GM12878 (cell line): ENCODE data around the gene TPCN2. TPM values are rescaled to one million over a fixed set of nuclear protein-coding genes. Genes with fewer than 3 reads are reported as not detected.
A peak's percentile ranks its signal among the peaks of the same experiment; 100 is the strongest.

Source experiments
- BMI1 ChIP-seq: fragments of 450-650 bp; IDR thresholded peaks from 2 replicates; pipeline ENCODE4 v1.6.1; 2016; ENCODE audit warnings: mild to moderate bottlenecking, moderate library complexity, borderline replicate concordance
- CBX3 ChIP-seq: fragments of 200-600 bp; sonication (generic); IDR thresholded peaks from 2 replicates; pipeline ENCODE4 v1.6.1; 2016; ENCODE audit warnings: low read depth, borderline replicate concordance
- CREB1 ChIP-seq: IDR thresholded peaks from 2 replicates; pipeline ENCODE4 v1.6.1; 2012; ENCODE audit warnings: low read depth, mild to moderate bottlenecking, inconsistent platforms
- CREM ChIP-seq: IDR thresholded peaks from 2 replicates; pipeline ENCODE4 v1.6.1; 2014; ENCODE audit warnings: antibody characterized with exemption, low read depth
- DPF2 ChIP-seq: fragments of 450-650 bp; IDR thresholded peaks from 2 replicates; pipeline ENCODE4 v1.6.1; 2017; ENCODE audit warnings: mild to moderate bottlenecking
- GATAD2B ChIP-seq: fragments of 450-650 bp; conservative IDR thresholded peaks from 2 replicates; pipeline ENCODE4 v1.6.1; 2017; ENCODE audit warnings: low read depth, mild to moderate bottlenecking, moderate library complexity
- HCFC1 ChIP-seq: fragments of 150-350 bp; IDR thresholded peaks from 2 replicates; pipeline ENCODE4 v1.6.1; 2014; ENCODE audit warnings: low read length
- HSF1 ChIP-seq: fragments of 150-350 bp; IDR thresholded peaks from 2 replicates; pipeline ENCODE4 v1.6.1; 2014; ENCODE audit warnings: mild to moderate bottlenecking, low read depth, low read length
- IKZF2 ChIP-seq, 2 experiments: fragments of 450-650 bp; IDR thresholded peaks; 2 replicates each; pipeline ENCODE4 v1.6.1; 2017; ENCODE audit warnings: mild to moderate bottlenecking in 2 of 2, moderate library complexity in 2 of 2
- JUNB ChIP-seq: IDR thresholded peaks from 2 replicates; pipeline ENCODE4 v1.6.1; 2016; ENCODE audit warnings: antibody characterized with exemption, mild to moderate bottlenecking
- MEF2A ChIP-seq: IDR thresholded peaks from 2 replicates; pipeline ENCODE4 v1.6.1; 2011; ENCODE audit warnings: low read depth, mild to moderate bottlenecking, low read length, moderate library complexity; ENCODE audit not compliant: insufficient read depth
- NFXL1 ChIP-seq: fragments of 450-650 bp; IDR thresholded peaks from 2 replicates; pipeline ENCODE4 v1.6.1; 2017; ENCODE audit warnings: antibody characterized with exemption, mild to moderate bottlenecking, borderline replicate concordance
- NFYB ChIP-seq: IDR thresholded peaks from 2 replicates; pipeline ENCODE4 v1.6.1; 2011; ENCODE audit warnings: low read depth, mild to moderate bottlenecking, low read length, improper control_type of control experiment, moderate library complexity; ENCODE audit not compliant: insufficient read depth
- NR2F1 ChIP-seq: fragments of 450-650 bp; conservative IDR thresholded peaks from 2 replicates; pipeline ENCODE4 v1.6.1; 2017; ENCODE audit warnings: mild to moderate bottlenecking
- POLR2AphosphoS5 ChIP-seq: IDR thresholded peaks from 2 replicates; pipeline ENCODE4 v1.6.1; 2011; ENCODE audit warnings: mild to moderate bottlenecking, low read length, inconsistent platforms
- RELA ChIP-seq: fragments of 450-650 bp; IDR thresholded peaks from 2 replicates; pipeline ENCODE4 v1.8.0; 2014; ENCODE audit warnings: borderline replicate concordance; ENCODE audit not compliant: partially characterized antibody
- SUZ12 ChIP-seq: fragments of 200-600 bp; sonication (generic); IDR thresholded peaks from one replicate; pipeline ENCODE4 v1.6.1; 2018; ENCODE audit warnings: antibody characterized with exemption, mild to moderate bottlenecking; ENCODE audit not compliant: unreplicated experiment
- TCF3 ChIP-seq: IDR thresholded peaks from 2 replicates; pipeline ENCODE4 v1.6.1; 2012; ENCODE audit warnings: low read depth, mild to moderate bottlenecking, low read length, borderline replicate concordance; ENCODE audit not compliant: insufficient read depth
- TCF7 ChIP-seq: IDR thresholded peaks from 2 replicates; pipeline ENCODE4 v1.6.1; 2014; ENCODE audit warnings: antibody characterized with exemption, borderline replicate concordance
- ZBTB40 ChIP-seq: fragments of 450-650 bp; IDR thresholded peaks from 2 replicates; pipeline ENCODE4 v1.6.1; 2016; ENCODE audit warnings: mild to moderate bottlenecking, moderate library complexity, borderline replicate concordance
- ZNF687 ChIP-seq: fragments of 450-650 bp; IDR thresholded peaks from 2 replicates; pipeline ENCODE4 v1.6.1; 2017; ENCODE audit warnings: mild to moderate bottlenecking, moderate library complexity
- polyA plus RNA-seq, 11 experiments: library from polyadenylated mRNA; depleted of rRNA in 4 of 11; unstranded in 6 of 11; stranded (reverse) in 5 of 11; fragments of >200 nt; fragmentation: Nextera tagmentation in 4 of 11; fragmentation: Illumina TruSeq in 1 of 11; extraction: Ambion mirVana in 4 of 11; extraction: Trizol in 1 of 11; gene quantifications; 1 replicate in 1 of 11; 2 replicates in 10 of 11; pipeline versions ENCODE4 v1.2.1 to v1.2.3, GENCODE V29; 2011 to 2016; ENCODE audit warnings: inconsistent platforms in 2 of 11, missing spikeins in 2 of 11, low read depth in 1 of 11
- total RNA-seq, 4 experiments: library from RNA; depleted of rRNA in 3 of 4; stranded (reverse); fragments of >200 nt in 3 of 4; fragmentation: Illumina TruSeq in 1 of 4; extraction: Trizol in 1 of 4; gene quantifications; 2 replicates each; pipeline versions ENCODE4 v1.2.1 to v1.2.3, GENCODE V29; 2013 to 2021

The TPCN2 gene
- total and polyA plus RNA-seq, 10 of the 15 experiments (the other 5 are each of a cell fraction or from before 2014, with no cell fraction given), result 1.7 to 18.4 (median 8.4) TPM

- no peak for TF ChIP-seq ZBTB40
- TF ChIP-seq GATAD2B, result 0 out of 2 replicates have a peak, but pooled peaks have one; percentile 22
- TF ChIP-seq POLR2AphosphoS5, result 0 out of 2 replicates have a peak, but pooled peaks have one; percentile 4
- no peak for TF ChIP-seq CBX3
- TF ChIP-seq MEF2A, result 0 out of 2 replicates have a peak, but pooled peaks have one; percentile 22
- no peak; the same call in 1 of the 2 replicates for TF ChIP-seq NR2F1
- no peak for TF ChIP-seq BMI1
- TF ChIP-seq HSF1, result no peak
- TF ChIP-seq NFXL1, result no peak
- no peak for TF ChIP-seq TCF7
- 0 out of 2 replicates have a peak, but pooled peaks have one; percentile 61 for TF ChIP-seq TCF3
- no peak for TF ChIP-seq NFYB
- peak; percentile 54; the same call in 1 of the 2 replicates for TF ChIP-seq CREB1
- no peak for TF ChIP-seq JUNB
- TF ChIP-seq IKZF2 (IDR thresholded peaks at IDR 0.05), result peak in 1 of 2 experiments; percentile 31; a peak in 1 of 4 replicates
- peak; percentile 20 for TF ChIP-seq RELA
- peak; percentile 55; the same call in 1 of the 2 replicates for TF ChIP-seq CREM
- peak; percentile 48; the same call in 1 of the 2 replicates for TF ChIP-seq ZNF687
- TF ChIP-seq HCFC1, result no peak
- TF ChIP-seq SUZ12, result no peak
- peak; percentile 53; the same call in 1 of the 2 replicates for TF ChIP-seq DPF2
Observed at GRCh38 chr11:69157156-69157821, 108.6 kb downstream of the TPCN2 start (continued).
